ENCODE results near the gene MINDY4.

The MINDY4 gene

DNA sequence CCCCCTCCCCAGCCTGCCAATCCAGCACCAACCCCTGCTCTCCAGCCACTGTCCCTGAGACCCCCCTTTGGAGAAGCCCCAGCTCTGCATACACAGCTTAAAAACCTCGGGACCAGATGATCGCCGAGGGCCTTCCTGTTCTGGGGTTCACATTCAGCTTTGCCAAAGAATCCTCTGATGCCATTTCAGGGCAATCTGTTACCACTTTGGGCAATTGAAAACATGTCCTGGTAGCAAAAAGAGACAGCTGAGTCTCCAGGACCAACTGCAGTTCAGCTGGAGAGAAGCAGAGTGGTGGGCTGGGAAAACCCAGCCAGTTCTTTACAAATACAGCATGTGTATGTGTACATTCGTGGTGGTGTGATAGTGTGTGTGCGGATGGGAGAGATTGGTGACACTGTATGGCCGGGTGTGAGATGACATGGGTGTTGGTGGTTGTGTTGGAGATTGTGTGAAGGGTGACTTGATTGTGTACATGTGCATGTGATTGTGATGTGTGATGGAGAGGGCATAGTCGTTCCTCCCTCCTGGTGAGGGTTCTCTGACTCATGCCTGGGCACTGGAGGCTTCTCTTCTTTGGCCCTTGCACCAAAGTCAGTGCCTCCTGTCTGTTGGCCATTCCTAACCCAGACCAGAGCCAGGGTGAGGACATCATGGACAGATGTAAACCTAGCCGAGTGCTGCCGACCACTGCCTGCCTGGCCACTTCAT lies 91.9 kb downstream of the MINDY4 start:
- no peak for DNase-seq (ENCODE audit: low read depth)
- TF ChIP-seq, protein P1, sequence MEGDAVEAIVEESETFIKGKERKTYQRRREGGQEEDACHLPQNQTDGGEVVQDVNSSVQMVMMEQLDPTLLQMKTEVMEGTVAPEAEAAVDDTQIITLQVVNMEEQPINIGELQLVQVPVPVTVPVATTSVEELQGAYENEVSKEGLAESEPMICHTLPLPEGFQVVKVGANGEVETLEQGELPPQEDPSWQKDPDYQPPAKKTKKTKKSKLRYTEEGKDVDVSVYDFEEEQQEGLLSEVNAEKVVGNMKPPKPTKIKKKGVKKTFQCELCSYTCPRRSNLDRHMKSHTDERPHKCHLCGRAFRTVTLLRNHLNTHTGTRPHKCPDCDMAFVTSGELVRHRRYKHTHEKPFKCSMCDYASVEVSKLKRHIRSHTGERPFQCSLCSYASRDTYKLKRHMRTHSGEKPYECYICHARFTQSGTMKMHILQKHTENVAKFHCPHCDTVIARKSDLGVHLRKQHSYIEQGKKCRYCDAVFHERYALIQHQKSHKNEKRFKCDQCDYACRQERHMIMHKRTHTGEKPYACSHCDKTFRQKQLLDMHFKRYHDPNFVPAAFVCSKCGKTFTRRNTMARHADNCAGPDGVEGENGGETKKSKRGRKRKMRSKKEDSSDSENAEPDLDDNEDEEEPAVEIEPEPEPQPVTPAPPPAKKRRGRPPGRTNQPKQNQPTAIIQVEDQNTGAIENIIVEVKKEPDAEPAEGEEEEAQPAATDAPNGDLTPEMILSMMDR (conservative IDR thresholded peaks at IDR 0.05; ENCODE audit: low read depth, low read length), result no peak
- no peak overlapping the region for H3K4me3 ChIP-seq (ENCODE audit: low read length)

DNA sequence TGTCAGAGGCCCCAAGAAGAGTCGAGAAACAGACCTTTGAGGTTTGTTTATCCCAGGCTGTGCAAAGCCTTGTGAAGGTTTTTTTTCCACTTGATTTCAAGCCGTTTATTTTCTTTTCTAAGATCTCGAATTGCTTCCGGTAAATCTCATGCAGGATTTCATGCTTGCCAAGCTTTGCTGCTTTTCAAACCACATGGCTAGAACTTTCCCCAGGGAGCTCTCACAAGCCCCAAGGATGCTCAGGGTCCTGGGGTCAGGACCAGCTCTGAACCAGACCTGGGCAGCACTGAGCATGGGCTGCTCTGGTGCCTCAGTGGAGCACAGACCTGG lies 92.5 kb downstream of the MINDY4 start:
- no peak for DNase-seq (ENCODE audit: low read depth)
- H3K4me3 ChIP-seq (ENCODE audit: low read length), result no peak overlapping the region
- TF ChIP-seq, protein P1 (conservative IDR thresholded peaks at IDR 0.05; ENCODE audit: low read depth, low read length), result no peak

- H3K4me3 ChIP-seq (ENCODE audit: low read length), result no peak overlapping the region
- TF ChIP-seq, protein P1 (conservative IDR thresholded peaks at IDR 0.05; ENCODE audit: low read depth, low read length), result no peak
- no peak for DNase-seq (ENCODE audit: low read depth)
Measured at GRCh38 chr7:30864101-30864500, 92.9 kb downstream of the MINDY4 start.

GRCh38 chr7:30865076-30865475 lies 93.9 kb downstream of the MINDY4 start:
- no peak for DNase-seq (ENCODE audit: low read depth)
- H3K4me3 ChIP-seq (ENCODE audit: low read length), result no peak overlapping the region
- TF ChIP-seq, protein P1 (conservative IDR thresholded peaks at IDR 0.05; ENCODE audit: low read depth, low read length), result no peak

DNA sequence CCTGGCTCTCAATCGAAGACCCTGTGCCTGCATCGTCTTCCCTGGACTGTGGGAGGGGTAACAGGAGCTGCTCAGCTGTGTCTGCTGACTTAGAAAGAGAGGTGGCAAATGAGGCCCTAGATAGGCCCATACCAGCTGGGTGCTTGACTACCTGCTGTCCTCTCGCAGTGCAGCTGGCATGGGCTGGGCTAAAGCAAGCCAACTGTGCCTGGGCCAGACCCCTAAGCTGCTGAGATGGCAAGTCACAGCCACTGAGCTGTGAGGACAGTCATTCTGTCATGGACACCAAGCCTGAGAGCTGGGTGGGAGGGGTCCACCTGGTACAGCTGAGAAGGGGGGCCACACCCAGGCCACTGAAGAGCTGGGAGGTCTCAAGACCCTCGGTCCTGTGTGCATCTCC lies 94.6 kb downstream of the MINDY4 start:
- no peak overlapping the region for H3K4me3 ChIP-seq (ENCODE audit: low read length)
- TF ChIP-seq, protein P1 (conservative IDR thresholded peaks at IDR 0.05; ENCODE audit: low read depth, low read length), result no peak
- no peak for DNase-seq (ENCODE audit: low read depth)

DNA sequence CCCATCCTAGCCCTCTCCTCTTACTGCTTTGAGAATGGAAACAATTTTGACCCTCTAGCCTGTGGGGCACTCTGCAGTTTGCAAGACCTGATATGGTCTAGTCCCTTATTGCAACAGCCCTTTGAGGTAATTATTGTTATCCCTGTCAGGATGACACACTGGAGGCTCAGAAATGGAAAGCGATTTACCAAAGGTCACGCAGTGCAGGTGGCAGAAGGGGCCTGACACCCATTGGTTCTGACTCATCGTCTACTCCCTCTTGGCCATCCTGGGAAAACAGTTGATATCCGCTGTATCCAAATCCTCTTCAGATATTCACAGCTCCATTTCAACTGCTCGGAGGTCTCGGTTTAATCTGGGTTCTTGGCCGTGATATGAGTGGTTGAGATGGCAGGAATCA lies 95.7 kb downstream of the MINDY4 start:
- TF ChIP-seq, protein P1 (conservative IDR thresholded peaks at IDR 0.05; ENCODE audit: low read depth, low read length), result no peak
- no peak for DNase-seq (ENCODE audit: low read depth)
- H3K4me3 ChIP-seq (ENCODE audit: low read length), result no peak overlapping the region

DNA sequence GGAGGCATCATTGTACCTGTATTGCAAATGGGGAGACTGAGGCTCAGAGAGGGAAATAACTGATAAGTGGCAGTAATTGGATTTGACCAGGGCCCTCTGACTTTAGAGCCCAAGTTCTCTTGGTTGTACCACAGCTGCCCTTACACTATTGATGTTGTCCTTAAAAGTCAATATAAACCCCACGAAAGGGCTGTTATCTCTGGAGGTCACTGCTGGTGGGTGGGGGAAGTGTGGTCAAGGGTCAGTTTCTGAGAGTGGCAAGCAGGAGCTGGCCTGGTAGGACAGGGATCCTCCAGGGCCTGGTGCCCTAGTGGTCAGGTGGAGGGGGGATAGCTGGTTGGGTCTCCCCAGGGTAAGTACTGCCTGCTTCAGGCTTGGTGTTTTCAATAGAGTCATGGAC lies 96.3 kb downstream of the MINDY4 start:
- DNase-seq (ENCODE audit: low read depth), result no peak
- H3K4me3 ChIP-seq (ENCODE audit: low read length), result no peak overlapping the region
- TF ChIP-seq, protein P1 (conservative IDR thresholded peaks at IDR 0.05; ENCODE audit: low read depth, low read length), result no peak
